ENCODE data around the gene CRYBG3. TPM values are rescaled to one million over a fixed set of nuclear protein-coding genes. Genes with fewer than 3 reads are reported as not detected.

Gene CRYBG3
- total and polyA plus RNA-seq, 2 experiments from 2014 or later, result 4.3 to 16.9 TPM

DNA sequence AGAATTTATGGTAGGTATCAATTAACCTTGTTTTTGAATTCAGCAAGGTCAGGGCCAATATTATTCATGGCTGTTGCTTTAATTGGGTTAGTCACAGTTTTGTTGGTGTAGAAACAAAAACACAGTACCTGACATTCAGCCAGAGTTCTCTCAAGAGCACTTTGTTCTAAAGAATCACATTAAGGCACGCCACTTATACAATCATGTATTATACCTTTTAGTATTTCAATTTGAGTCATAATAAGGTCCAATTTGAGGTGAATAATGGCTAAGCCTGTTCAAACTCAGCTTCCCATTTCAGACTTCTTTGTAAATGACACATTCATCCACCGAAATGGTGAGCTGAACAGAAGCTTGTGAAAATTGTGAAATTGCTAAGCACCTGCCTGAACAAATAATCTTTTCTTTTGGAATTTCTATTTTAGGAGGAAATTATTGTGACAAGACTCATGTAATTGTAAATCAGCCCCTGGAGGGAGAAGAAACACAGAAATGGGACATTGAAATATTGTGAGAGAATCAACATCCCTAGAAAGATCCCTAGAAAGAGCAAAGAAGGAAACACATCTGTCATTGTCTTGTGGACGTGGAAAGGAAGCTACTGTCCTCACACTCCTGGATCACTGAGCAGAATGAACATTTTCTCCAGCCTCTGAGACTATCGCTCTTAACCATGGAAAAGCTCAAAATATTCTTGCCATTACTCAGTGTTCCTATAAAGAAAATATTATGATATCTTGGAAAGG is 121.2 kb downstream of the CRYBG3 start:
- H3K4me2 ChIP-seq (ENCODE audit: unreplicated experiment), result no peak overlapping the region
- H3F3A ChIP-seq (ENCODE audit: insufficient read depth), result no peaks in the 10 kb centered on the region
- H3K9me2 ChIP-seq (ENCODE audit: insufficient read depth), result no peaks in the 10 kb centered on the region
- H3K9me3 ChIP-seq (ENCODE audit: low read depth), result no peaks in the 10 kb centered on the region
- WGBS, 2 experiments (ENCODE audit: low coverage in 1 of 2, low lambda C conversion rate in 2 of 2, missing lambda C conversion rate in 2 of 2), result 91 to 94% methylated on average over 4 of the region's 4 CpGs
- no peak overlapping the region for H2AFZ ChIP-seq
- DNase-seq, result no peak
- no peaks in the 10 kb centered on the region for H3K4me1 ChIP-seq (ENCODE audit: insufficient read depth)
- no peaks in the 10 kb centered on the region for H3K27me3 ChIP-seq (replicated peaks; ENCODE audit: insufficient read depth)
- TF ChIP-seq EZH2phosphoT487 (IDR thresholded peaks at IDR 0.05; ENCODE audit: insufficient read depth, low read depth) (no peak), EZH2 (IDR thresholded peaks at IDR 0.05; ENCODE audit: insufficient read depth, poor library complexity, severe bottlenecking) (no peak)
- no peak overlapping the region for H3K4me3 ChIP-seq
- H3K36me3 ChIP-seq (ENCODE audit: low read depth), result peaks cover 45% of the 10 kb centered on the region
- H3K27ac ChIP-seq, result no peak overlapping the region
- no peaks in the 10 kb centered on the region for H3K79me2 ChIP-seq (ENCODE audit: insufficient read depth)
- in situ Hi-C loops (cut with MboI), result no loop called here
- H4K20me1 ChIP-seq (ENCODE audit: insufficient read depth), result no peaks in the 10 kb centered on the region
- no peak overlapping the region for H3K9ac ChIP-seq

- in situ Hi-C loops (cut with MboI), result no loop called here
- Histone ChIP-seq H3K79me2 (ENCODE audit: insufficient read depth) (no peaks in the 10 kb centered on the region), H3K4me2 (ENCODE audit: unreplicated experiment) (no peak overlapping the region), H3K9me3 (ENCODE audit: low read depth) (no peaks in the 10 kb centered on the region), H4K20me1 (ENCODE audit: insufficient read depth) (no peaks in the 10 kb centered on the region), H2AFZ (no peak overlapping the region), H3K27ac (no peak overlapping the region), H3K4me1 (ENCODE audit: insufficient read depth) (peaks cover 9% of the 10 kb centered on the region; the same call in 1 of the 2 replicates), H3K4me3 (no peak overlapping the region), H3F3A (ENCODE audit: insufficient read depth) (peaks cover 10% of the 10 kb centered on the region; the same call in 1 of the 2 replicates), H3K9me2 (ENCODE audit: insufficient read depth) (no peaks in the 10 kb centered on the region), H3K36me3 (ENCODE audit: low read depth) (peaks cover 58% of the 10 kb centered on the region), H3K27me3 (replicated peaks; ENCODE audit: insufficient read depth) (no peaks in the 10 kb centered on the region), H3K9ac (no peak overlapping the region)
- WGBS, 2 experiments (ENCODE audit: low coverage in 1 of 2, low lambda C conversion rate in 2 of 2, missing lambda C conversion rate in 2 of 2), result 52 to 59% methylated on average over 5 of the region's 5 CpGs
- no peak for TF ChIP-seq EZH2 (IDR thresholded peaks at IDR 0.05; ENCODE audit: insufficient read depth, poor library complexity, severe bottlenecking)
- TF ChIP-seq EZH2phosphoT487 (IDR thresholded peaks at IDR 0.05; ENCODE audit: insufficient read depth, low read depth), result no peak
- DNase-seq, result no peak
These were observed 126.7 kb downstream of the CRYBG3 start for GRCh38 chr3:97948351-97949109.

DNA sequence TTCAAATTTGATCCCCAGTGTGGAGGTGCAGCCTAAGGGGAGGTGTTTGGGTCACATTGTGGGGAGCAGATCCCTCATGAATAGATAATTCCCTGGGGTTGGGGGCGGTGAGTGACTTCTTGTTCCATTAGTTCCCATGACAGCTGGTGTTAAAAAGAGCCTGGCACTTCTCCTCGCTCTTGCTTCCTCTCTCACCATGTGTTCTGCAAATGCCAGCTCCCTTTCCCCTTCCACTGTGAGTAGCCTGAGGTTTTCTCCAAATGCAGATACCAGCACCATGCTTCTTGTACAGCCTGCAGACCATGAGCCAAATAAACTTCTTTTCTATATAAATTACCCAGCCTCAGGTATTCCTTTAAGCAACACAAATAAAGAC is 127.3 kb downstream of the CRYBG3 start:
- DNase-seq, result no peak
- peaks cover 55% of the 10 kb centered on the region for H3K36me3 ChIP-seq (ENCODE audit: low read depth)
- no peaks in the 10 kb centered on the region for H4K20me1 ChIP-seq (ENCODE audit: insufficient read depth)
- in situ Hi-C loops (cut with MboI), result no loop called here
- WGBS, 2 experiments (ENCODE audit: low coverage in 1 of 2, low lambda C conversion rate in 2 of 2, missing lambda C conversion rate in 2 of 2), result 78 to 83% methylated on average over 2 of the region's 2 CpGs
- peaks cover 10% of the 10 kb centered on the region; the same call in 1 of the 2 replicates for H3F3A ChIP-seq (ENCODE audit: insufficient read depth)
- peaks cover 9% of the 10 kb centered on the region; the same call in 1 of the 2 replicates for H3K4me1 ChIP-seq (ENCODE audit: insufficient read depth)
- H3K9me3 ChIP-seq (ENCODE audit: low read depth), result no peaks in the 10 kb centered on the region
- no peak overlapping the region for H2AFZ ChIP-seq
- no peak overlapping the region for H3K4me2 ChIP-seq (ENCODE audit: unreplicated experiment)
- H3K79me2 ChIP-seq (ENCODE audit: insufficient read depth), result no peaks in the 10 kb centered on the region
- no peak for TF ChIP-seq EZH2 (IDR thresholded peaks at IDR 0.05; ENCODE audit: insufficient read depth, poor library complexity, severe bottlenecking)
- TF ChIP-seq EZH2phosphoT487 (IDR thresholded peaks at IDR 0.05; ENCODE audit: insufficient read depth, low read depth), result no peak
- H3K27ac ChIP-seq, result no peak overlapping the region
- H3K9ac ChIP-seq, result no peak overlapping the region
- no peaks in the 10 kb centered on the region for H3K9me2 ChIP-seq (ENCODE audit: insufficient read depth)
- no peaks in the 10 kb centered on the region for H3K27me3 ChIP-seq (replicated peaks; ENCODE audit: insufficient read depth)
- no peak overlapping the region for H3K4me3 ChIP-seq

- Histone ChIP-seq H3K4me2 (ENCODE audit: unreplicated experiment) (no peak overlapping the region), H3K27ac (no peak overlapping the region), H3K36me3 (ENCODE audit: low read depth) (peaks cover 50% of the 10 kb centered on the region), H3K9me2 (ENCODE audit: insufficient read depth) (no peaks in the 10 kb centered on the region), H3K4me3 (no peak overlapping the region), H3F3A (ENCODE audit: insufficient read depth) (peaks cover 10% of the 10 kb centered on the region; the same call in 1 of the 2 replicates), H4K20me1 (ENCODE audit: insufficient read depth) (no peaks in the 10 kb centered on the region), H3K79me2 (ENCODE audit: insufficient read depth) (no peaks in the 10 kb centered on the region), H3K9me3 (ENCODE audit: low read depth) (no peaks in the 10 kb centered on the region), H3K9ac (no peak overlapping the region), H3K27me3 (replicated peaks; ENCODE audit: insufficient read depth) (no peaks in the 10 kb centered on the region), H2AFZ (no peak overlapping the region), H3K4me1 (ENCODE audit: insufficient read depth) (peaks cover 9% of the 10 kb centered on the region; the same call in 1 of the 2 replicates)
- TF ChIP-seq EZH2phosphoT487 (IDR thresholded peaks at IDR 0.05; ENCODE audit: insufficient read depth, low read depth), result no peak
- no peak for TF ChIP-seq EZH2 (IDR thresholded peaks at IDR 0.05; ENCODE audit: insufficient read depth, poor library complexity, severe bottlenecking)
- WGBS, 2 experiments (ENCODE audit: low coverage in 1 of 2, low lambda C conversion rate in 2 of 2, missing lambda C conversion rate in 2 of 2), result 51 to 55% methylated on average over 5 of the region's 5 CpGs
- DNase-seq, result no peak
- in situ Hi-C loops (cut with MboI), result no loop called here
These were observed 127.9 kb downstream of the CRYBG3 start for GRCh38 chr3:97949743-97950142.
